ENCODE results near the gene DMTF1. TPM values are rescaled to one million over a fixed set of nuclear protein-coding genes. Genes with fewer than 3 reads are reported as not detected.

DMTF1 gene
- polyA plus RNA-seq, 1 experiment = 61.1 TPM

- no peak for DNase-seq (ENCODE audit: low read depth)
- no peaks in the 10 kb centered on the region; the same call in 1 of the 2 replicates for H3K27me3 ChIP-seq (ENCODE audit: control insufficient read depth, insufficient read depth, low read length)
- ChIA-PET CTCF (interaction anchor here (1.5 kb wide), 1 partner anchor 19 kb away, joined by 3 read pairs; no protein-coding TSS in a partner anchor), POLR2A (no interaction called here)
- no peaks in the 10 kb centered on the region for H3K36me3 ChIP-seq (ENCODE audit: control insufficient read depth, insufficient read depth, low read length)
- no peak for TF ChIP-seq CTCF (IDR thresholded peaks at IDR 0.05; ENCODE audit: insufficient read depth, low read depth, low read length)
- no peak overlapping the region for H3K4me3 ChIP-seq (ENCODE audit: low read depth, low read length)
Measured at GRCh38 chr7:87129848-87130247, 22.4 kb upstream of the DMTF1 start.

- no peak for TF ChIP-seq CTCF (IDR thresholded peaks at IDR 0.05; ENCODE audit: insufficient read depth, low read depth, low read length)
- CTCF ChIA-PET = no interaction called here
- Histone ChIP-seq H3K27me3 (ENCODE audit: control insufficient read depth, insufficient read depth, low read length) (no peaks in the 10 kb centered on the region; the same call in 1 of the 2 replicates), H3K36me3 (ENCODE audit: control insufficient read depth, insufficient read depth, low read length) (no peaks in the 10 kb centered on the region), H3K4me3 (ENCODE audit: low read depth, low read length) (no peak overlapping the region)
- POLR2A ChIA-PET = no interaction called here
- DNase-seq (ENCODE audit: low read depth) = no peak
Measured at GRCh38 chr7:87131771-87132170, 20.5 kb upstream of the DMTF1 start.

GRCh38 chr7:87137271-87137670, 15.0 kb upstream of the DMTF1 start:
- H3K4me3 ChIP-seq (ENCODE audit: low read depth, low read length) = no peak overlapping the region
- no peaks in the 10 kb centered on the region for H3K36me3 ChIP-seq (ENCODE audit: control insufficient read depth, insufficient read depth, low read length)
- ChIA-PET CTCF (no interaction called here), POLR2A (no interaction called here)
- no peak for DNase-seq (ENCODE audit: low read depth)
- TF ChIP-seq CTCF (IDR thresholded peaks at IDR 0.05; ENCODE audit: insufficient read depth, low read depth, low read length) = no peak
- H3K27me3 ChIP-seq (ENCODE audit: control insufficient read depth, insufficient read depth, low read length) = no peaks in the 10 kb centered on the region

- TF ChIP-seq CTCF (IDR thresholded peaks at IDR 0.05; ENCODE audit: insufficient read depth, low read depth, low read length) = no peak
- no peaks in the 10 kb centered on the region for H3K36me3 ChIP-seq (ENCODE audit: control insufficient read depth, insufficient read depth, low read length)
- CTCF ChIA-PET = interaction anchor here (0.8 kb wide), 1 partner anchor 9 kb away, joined by 4 read pairs; no protein-coding TSS in a partner anchor
- no peak overlapping the region for H3K4me3 ChIP-seq (ENCODE audit: low read depth, low read length)
- no peaks in the 10 kb centered on the region for H3K27me3 ChIP-seq (ENCODE audit: control insufficient read depth, insufficient read depth, low read length)
- POLR2A ChIA-PET = no interaction called here
- no peak for DNase-seq (ENCODE audit: low read depth)
Measured at GRCh38 chr7:87139514-87139913, 12.7 kb upstream of the DMTF1 start.

- no peaks in the 10 kb centered on the region for H3K36me3 ChIP-seq (ENCODE audit: control insufficient read depth, insufficient read depth, low read length)
- no peaks in the 10 kb centered on the region for H3K27me3 ChIP-seq (ENCODE audit: control insufficient read depth, insufficient read depth, low read length)
- no peak for TF ChIP-seq CTCF (IDR thresholded peaks at IDR 0.05; ENCODE audit: insufficient read depth, low read depth, low read length)
- no peak overlapping the region for H3K4me3 ChIP-seq (ENCODE audit: low read depth, low read length)
- ChIA-PET POLR2A (no interaction called here), CTCF (no interaction called here)
- no peak for DNase-seq (ENCODE audit: low read depth)
Measured at GRCh38 chr7:87140271-87140748, 11.9 kb upstream of the DMTF1 start.

All from BJ (cell line).